Activated CD4-positive, alpha-beta T cell treated with anti-CD3 and anti-CD28 coated beads, Interleukin-2, amount 10 ng/mL, durations not matched to agents 7 days and 5 days (primary cell): Measurements from ENCODE around the gene DPT. TPM values are rescaled to one million over a fixed set of nuclear protein-coding genes. Genes with fewer than 3 reads are reported as not detected.

Experiments used
- CTCF ChIA-PET: fragments of 350-600 bp; sonication (Branson Sonifier 250); formaldehyde crosslinking; loops from one replicate; lab custom pipeline; 2021; ENCODE audit warnings: antibody characterized with exemption; lab: Charles Lee
- POLR2A ChIA-PET: fragments of 350-600 bp; sonication (Branson Sonifier 250); formaldehyde crosslinking; loops from one replicate; lab custom pipeline; 2021; ENCODE audit warnings: antibody characterized with exemption; lab: Charles Lee
- DNase-seq: peaks from one replicate; pipeline ENCODE4 v3.0.0-alpha.2; 2020
- H3K27ac Mint-ChIP-seq: one replicate; pipeline ENCODE4 v1.8.0; 2021; ENCODE audit warnings: mild to moderate bottlenecking, moderate library complexity, mixed read lengths
- H3K27me3 Mint-ChIP-seq: one replicate; pipeline ENCODE4 v1.8.0; 2021; ENCODE audit warnings: mixed read lengths
- H3K36me3 Mint-ChIP-seq: one replicate; pipeline ENCODE4 v1.8.0; 2021; ENCODE audit warnings: low read depth, mixed read lengths
- H3K4me1 Mint-ChIP-seq: one replicate; pipeline ENCODE4 v1.8.0; 2021; ENCODE audit warnings: mixed read lengths
- H3K4me3 Mint-ChIP-seq: one replicate; pipeline ENCODE4 v1.8.0; 2021; ENCODE audit warnings: mild to moderate bottlenecking, moderate library complexity, mixed read lengths
- H3K9me3 Mint-ChIP-seq: one replicate; pipeline ENCODE4 v1.8.0; 2021; ENCODE audit warnings: mixed read lengths
- total RNA-seq, 2 experiments: library from RNA; stranded (reverse); gene quantifications; one replicate each; pipeline ENCODE4 v1.2.3, GENCODE V29; 2021

Gene DPT
- total RNA-seq, 2 experiments from 2014 or later: not detected

DNA sequence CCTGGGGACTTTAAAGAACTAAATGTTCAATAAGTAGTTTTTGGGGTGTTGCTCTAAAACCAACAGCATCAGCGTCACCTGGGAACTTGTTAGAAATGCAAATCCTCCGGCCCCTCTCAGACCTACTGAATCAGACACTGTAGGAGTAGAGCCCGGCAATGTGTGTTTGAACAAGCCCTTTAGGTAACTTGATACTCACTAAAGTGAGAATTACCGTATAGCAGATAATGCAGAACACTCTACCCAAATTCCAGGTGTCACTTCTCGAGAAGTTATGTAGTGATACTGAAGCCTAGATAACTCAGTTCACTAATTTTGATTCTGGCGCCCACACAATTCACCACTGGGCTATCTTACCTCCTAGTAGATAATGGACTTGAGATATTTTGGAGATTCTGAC is 3.7 kb upstream of the DPT start:
- H3K4me1 Mint-ChIP-seq: no peaks in the 10 kb centered on the region
- no peaks in the 10 kb centered on the region for H3K36me3 Mint-ChIP-seq
- no peak overlapping the region for H3K4me3 Mint-ChIP-seq
- no peaks in the 10 kb centered on the region for H3K9me3 Mint-ChIP-seq
- POLR2A ChIA-PET: no interaction called here
- H3K27me3 Mint-ChIP-seq: peaks cover 14% of the 10 kb centered on the region
- DNase-seq: no peak
- CTCF ChIA-PET: no interaction called here
- no peak overlapping the region for H3K27ac Mint-ChIP-seq

DNA sequence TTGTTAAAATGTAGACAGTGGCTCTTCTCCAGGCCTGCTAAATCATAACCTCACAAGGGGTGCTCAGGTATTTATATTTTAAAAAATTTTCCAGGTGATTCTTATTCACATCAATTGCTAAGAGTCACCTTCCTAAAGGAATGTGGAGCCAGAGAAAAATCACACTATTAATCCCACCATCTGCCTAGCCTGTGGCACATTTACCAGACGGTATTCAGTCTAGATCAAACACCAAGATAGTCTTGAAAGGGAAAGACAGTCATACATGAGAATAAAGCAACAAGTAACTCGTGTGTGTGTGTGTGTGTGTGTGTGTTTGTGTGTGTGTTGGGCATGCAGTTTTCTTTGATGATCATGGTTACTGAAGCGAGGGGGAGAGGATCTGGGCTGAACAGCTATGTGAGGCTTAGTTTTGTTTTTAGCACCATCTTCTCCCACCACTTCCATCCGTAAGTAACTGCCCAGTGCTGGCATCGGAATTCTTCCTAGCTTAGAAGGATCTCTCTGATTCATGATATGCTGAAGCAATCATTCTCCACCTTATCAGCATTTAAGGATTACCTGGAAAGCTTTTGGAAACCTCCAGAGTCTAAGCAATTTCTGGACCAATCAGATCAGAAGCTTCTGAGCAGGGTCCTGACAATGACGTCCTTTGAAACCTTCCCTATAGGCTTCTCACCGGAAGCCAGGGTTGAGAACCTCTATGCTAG is 2.4 kb upstream of the DPT start:
- POLR2A ChIA-PET: no interaction called here
- CTCF ChIA-PET: interaction anchor here (0.6 kb wide), 1 partner anchor 564 kb away, joined by 3 read pairs; no protein-coding TSS in a partner anchor

GRCh38 chr1:168729405-168729802 is 398 bp upstream of the DPT start:
- no peaks in the 10 kb centered on the region for H3K4me1 Mint-ChIP-seq
- no peaks in the 10 kb centered on the region for H3K36me3 Mint-ChIP-seq
- CTCF ChIA-PET: interaction anchor here (0.6 kb wide), 1 partner anchor 597 kb away, joined by 3 read pairs; no protein-coding TSS in a partner anchor
- DNase-seq: no peak
- no peaks in the 10 kb centered on the region for H3K9me3 Mint-ChIP-seq
- POLR2A ChIA-PET: no interaction called here
- no peak overlapping the region for H3K27ac Mint-ChIP-seq
- H3K4me3 Mint-ChIP-seq: no peak overlapping the region
- peaks cover 11% of the 10 kb centered on the region for H3K27me3 Mint-ChIP-seq

More for the DNA sequence above, 2.4 kb upstream of the DPT start:
- Mint-ChIP-seq H3K9me3 (no peaks in the 10 kb centered on the region), H3K27ac (no peak overlapping the region), H3K36me3 (no peaks in the 10 kb centered on the region), H3K27me3 (peaks cover 14% of the 10 kb centered on the region), H3K4me1 (no peaks in the 10 kb centered on the region), H3K4me3 (no peak overlapping the region)
- DNase-seq: no peak

DNA sequence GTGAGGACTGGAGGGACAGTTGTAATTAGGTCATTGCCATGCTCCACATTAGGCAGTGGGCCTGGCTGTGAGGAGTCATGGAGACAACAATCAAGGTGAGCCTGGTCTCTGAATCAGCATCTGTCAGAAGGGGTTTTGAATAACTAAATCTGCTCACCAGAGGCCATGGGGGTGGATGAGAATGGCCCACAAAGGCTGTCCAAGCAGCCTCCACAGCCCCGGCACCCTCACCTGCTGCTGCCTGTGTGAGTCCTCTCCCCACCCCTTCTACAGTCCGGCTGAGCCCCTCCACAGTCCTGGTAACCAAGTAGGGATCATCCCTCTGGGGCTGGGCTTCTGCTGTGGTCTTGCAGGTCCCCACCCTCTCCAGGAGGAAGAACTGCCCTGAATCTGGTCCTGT is 2.3 kb downstream of the DPT start:
- ChIA-PET POLR2A (no interaction called here), CTCF (no interaction called here)
- H3K27me3 Mint-ChIP-seq: peaks cover 4% of the 10 kb centered on the region
- DNase-seq: no peak
- H3K36me3 Mint-ChIP-seq: no peaks in the 10 kb centered on the region
- no peak overlapping the region for H3K27ac Mint-ChIP-seq
- H3K4me1 Mint-ChIP-seq: no peaks in the 10 kb centered on the region
- H3K9me3 Mint-ChIP-seq: no peaks in the 10 kb centered on the region
- no peak overlapping the region for H3K4me3 Mint-ChIP-seq

DNA sequence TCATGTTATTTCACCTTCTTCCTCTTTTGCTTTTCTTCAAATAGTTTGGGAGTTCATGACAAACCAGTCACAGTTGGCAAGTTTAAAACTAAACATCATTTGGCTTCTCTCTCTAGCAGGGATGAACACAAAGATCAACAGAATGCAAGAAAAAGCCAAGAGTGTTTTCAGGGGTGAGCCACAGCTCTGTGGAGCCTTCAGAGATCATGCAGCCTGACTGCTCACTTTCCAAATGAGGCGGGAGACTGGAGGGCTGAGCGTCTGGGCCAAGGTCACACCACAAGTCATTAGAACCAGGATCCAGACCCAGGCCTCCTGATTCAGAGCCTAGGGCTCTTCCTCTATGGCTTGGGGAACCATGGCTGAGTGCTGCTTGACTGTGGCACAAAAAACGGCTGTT is 2.7 kb downstream of the DPT start:
- no peaks in the 10 kb centered on the region for H3K4me1 Mint-ChIP-seq
- H3K27ac Mint-ChIP-seq: no peak overlapping the region
- no peaks in the 10 kb centered on the region for H3K36me3 Mint-ChIP-seq
- peaks cover 4% of the 10 kb centered on the region for H3K27me3 Mint-ChIP-seq
- no peak for DNase-seq
- H3K4me3 Mint-ChIP-seq: no peak overlapping the region
- ChIA-PET POLR2A (no interaction called here), CTCF (no interaction called here)
- no peaks in the 10 kb centered on the region for H3K9me3 Mint-ChIP-seq

- CTCF ChIA-PET: interaction anchor here (0.6 kb wide), 1 partner anchor 276 kb away, joined by 3 read pairs; no protein-coding TSS in a partner anchor
- H3K4me1 Mint-ChIP-seq: no peaks in the 10 kb centered on the region
- no peak for DNase-seq
- peaks cover 6% of the 10 kb centered on the region for H3K27me3 Mint-ChIP-seq
- H3K36me3 Mint-ChIP-seq: no peaks in the 10 kb centered on the region
- H3K9me3 Mint-ChIP-seq: no peaks in the 10 kb centered on the region
- POLR2A ChIA-PET: no interaction called here
- H3K27ac Mint-ChIP-seq: no peak overlapping the region
- no peak overlapping the region for H3K4me3 Mint-ChIP-seq
These were observed 3.2 kb downstream of the DPT start for GRCh38 chr1:168725831-168726230.

DNA sequence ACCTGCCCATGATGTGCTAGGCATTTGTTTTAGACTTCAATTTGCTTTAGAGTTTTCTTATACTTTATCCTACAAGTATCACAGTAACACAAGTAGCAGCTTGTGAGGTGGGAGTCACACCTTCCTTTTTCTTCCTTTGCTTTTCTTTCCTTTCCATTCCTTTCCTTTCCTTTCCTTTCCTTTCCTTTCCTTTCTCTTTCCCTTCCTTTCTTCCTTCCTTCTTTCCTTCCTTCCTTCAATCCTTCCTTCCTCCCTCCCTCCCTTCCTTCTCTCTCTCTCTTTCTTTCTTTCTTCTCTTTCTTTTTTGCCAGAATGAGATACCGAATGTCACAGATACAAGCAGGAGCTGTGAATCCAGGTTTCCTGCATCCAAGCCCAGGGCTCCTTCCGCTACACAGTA is 3.9 kb downstream of the DPT start:
- no peak for DNase-seq
- no peaks in the 10 kb centered on the region for H3K9me3 Mint-ChIP-seq
- H3K27me3 Mint-ChIP-seq: peaks cover 8% of the 10 kb centered on the region
- no peaks in the 10 kb centered on the region for H3K36me3 Mint-ChIP-seq
- CTCF ChIA-PET: interaction anchor here (0.6 kb wide), 1 partner anchor 276 kb away, joined by 3 read pairs; no protein-coding TSS in a partner anchor
- no peaks in the 10 kb centered on the region for H3K4me1 Mint-ChIP-seq
- H3K4me3 Mint-ChIP-seq: no peak overlapping the region
- H3K27ac Mint-ChIP-seq: no peak overlapping the region
- POLR2A ChIA-PET: no interaction called here

- Mint-ChIP-seq H3K4me3 (no peak overlapping the region), H3K9me3 (no peaks in the 10 kb centered on the region), H3K27me3 (peaks cover 4% of the 10 kb centered on the region), H3K36me3 (no peaks in the 10 kb centered on the region), H3K4me1 (no peaks in the 10 kb centered on the region), H3K27ac (no peak overlapping the region)
- no peak for DNase-seq
- CTCF ChIA-PET: no interaction called here
- POLR2A ChIA-PET: no interaction called here
These were observed 6.0 kb downstream of the DPT start for GRCh38 chr1:168723000-168723399.

DNA sequence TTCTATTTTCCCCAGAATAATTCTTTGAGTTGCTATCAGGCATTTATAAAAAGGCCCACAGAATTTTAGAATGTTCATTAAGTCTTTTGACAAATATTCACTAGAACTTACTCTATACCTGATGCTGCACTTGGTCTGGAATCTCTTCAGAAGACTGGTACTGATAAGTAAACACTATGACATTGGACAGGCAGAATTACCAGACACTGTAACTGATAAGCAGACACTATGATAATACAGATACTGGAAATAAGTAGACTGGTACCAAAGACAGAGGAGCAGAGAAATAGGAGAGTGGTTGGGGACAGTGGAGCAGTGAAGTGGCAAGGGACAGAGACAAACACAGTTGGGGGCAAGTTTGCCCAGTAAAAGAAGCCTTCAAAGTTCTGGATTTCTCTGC is 8.2 kb downstream of the DPT start:
- POLR2A ChIA-PET: no interaction called here
- H3K27ac Mint-ChIP-seq: no peak overlapping the region
- H3K4me1 Mint-ChIP-seq: no peaks in the 10 kb centered on the region
- no peaks in the 10 kb centered on the region for H3K9me3 Mint-ChIP-seq
- no peak overlapping the region for H3K4me3 Mint-ChIP-seq
- no peaks in the 10 kb centered on the region for H3K36me3 Mint-ChIP-seq
- CTCF ChIA-PET: no interaction called here
- no peak for DNase-seq
- peaks cover 12% of the 10 kb centered on the region for H3K27me3 Mint-ChIP-seq

GRCh38 chr1:168719306-168720111 is 9.5 kb downstream of the DPT start:
- POLR2A ChIA-PET: no interaction called here
- peaks cover 14% of the 10 kb centered on the region for H3K27me3 Mint-ChIP-seq
- no peak overlapping the region for H3K4me3 Mint-ChIP-seq
- H3K36me3 Mint-ChIP-seq: no peaks in the 10 kb centered on the region
- no peak for DNase-seq
- no peaks in the 10 kb centered on the region for H3K9me3 Mint-ChIP-seq
- no peak overlapping the region for H3K27ac Mint-ChIP-seq
- no peaks in the 10 kb centered on the region for H3K4me1 Mint-ChIP-seq
- CTCF ChIA-PET: no interaction called here

GRCh38 chr1:168717906-168718891 is 10.8 kb downstream of the DPT start:
- H3K4me1 Mint-ChIP-seq: no peaks in the 10 kb centered on the region
- H3K27me3 Mint-ChIP-seq: peaks cover 14% of the 10 kb centered on the region
- POLR2A ChIA-PET: no interaction called here
- CTCF ChIA-PET: interaction anchor here (1.1 to 1.3 kb wide), 2 partner anchors 12 to 279 kb away, joined by 3 to 5 read pairs; no protein-coding TSS in a partner anchor
- DNase-seq: no peak
- H3K4me3 Mint-ChIP-seq: no peak overlapping the region
- H3K27ac Mint-ChIP-seq: no peak overlapping the region
- no peaks in the 10 kb centered on the region for H3K36me3 Mint-ChIP-seq
- H3K9me3 Mint-ChIP-seq: no peaks in the 10 kb centered on the region

- no peak for DNase-seq
- POLR2A ChIA-PET: no interaction called here
- H3K27me3 Mint-ChIP-seq: peaks cover 10% of the 10 kb centered on the region
- H3K36me3 Mint-ChIP-seq: no peaks in the 10 kb centered on the region
- CTCF ChIA-PET: no interaction called here
- no peak overlapping the region for H3K27ac Mint-ChIP-seq
- no peaks in the 10 kb centered on the region for H3K9me3 Mint-ChIP-seq
- no peaks in the 10 kb centered on the region for H3K4me1 Mint-ChIP-seq
- H3K4me3 Mint-ChIP-seq: no peak overlapping the region
These were observed 15.0 kb downstream of the DPT start for GRCh38 chr1:168714012-168714411.
